Measurements from ENCODE around the gene MDFI.

- TF ChIP-seq RAD21 (conservative IDR thresholded peaks at IDR 0.05) (no peak), REST (IDR thresholded peaks at IDR 0.05; ENCODE audit: borderline replicate concordance) (no peak), POLR2AphosphoS5 (IDR thresholded peaks at IDR 0.05) (no peak), EZH2 (IDR thresholded peaks at IDR 0.05; ENCODE audit: borderline replicate concordance, insufficient read depth, low read length, poor library complexity, severe bottlenecking) (no peak), MXI1 (conservative IDR thresholded peaks at IDR 0.05; ENCODE audit: poor library complexity, severe bottlenecking) (no peak), EP300 (conservative IDR thresholded peaks at IDR 0.05; ENCODE audit: poor library complexity, severe bottlenecking) (no peak)
- TF ChIP-seq, protein P1, sequence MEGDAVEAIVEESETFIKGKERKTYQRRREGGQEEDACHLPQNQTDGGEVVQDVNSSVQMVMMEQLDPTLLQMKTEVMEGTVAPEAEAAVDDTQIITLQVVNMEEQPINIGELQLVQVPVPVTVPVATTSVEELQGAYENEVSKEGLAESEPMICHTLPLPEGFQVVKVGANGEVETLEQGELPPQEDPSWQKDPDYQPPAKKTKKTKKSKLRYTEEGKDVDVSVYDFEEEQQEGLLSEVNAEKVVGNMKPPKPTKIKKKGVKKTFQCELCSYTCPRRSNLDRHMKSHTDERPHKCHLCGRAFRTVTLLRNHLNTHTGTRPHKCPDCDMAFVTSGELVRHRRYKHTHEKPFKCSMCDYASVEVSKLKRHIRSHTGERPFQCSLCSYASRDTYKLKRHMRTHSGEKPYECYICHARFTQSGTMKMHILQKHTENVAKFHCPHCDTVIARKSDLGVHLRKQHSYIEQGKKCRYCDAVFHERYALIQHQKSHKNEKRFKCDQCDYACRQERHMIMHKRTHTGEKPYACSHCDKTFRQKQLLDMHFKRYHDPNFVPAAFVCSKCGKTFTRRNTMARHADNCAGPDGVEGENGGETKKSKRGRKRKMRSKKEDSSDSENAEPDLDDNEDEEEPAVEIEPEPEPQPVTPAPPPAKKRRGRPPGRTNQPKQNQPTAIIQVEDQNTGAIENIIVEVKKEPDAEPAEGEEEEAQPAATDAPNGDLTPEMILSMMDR (IDR thresholded peaks at IDR 0.05; ENCODE audit: poor library complexity, severe bottlenecking) = no peak
These were observed 35.9 kb upstream of the MDFI start for GRCh38 chr6:41602422-41602743.

Data from neural cell (in vitro differentiated cells).